Measurements from ENCODE around the gene MANEAL. TPM values are rescaled to one million over a fixed set of nuclear protein-coding genes. Genes with fewer than 3 reads are reported as not detected.
"Not testable (repeated sequence)": the region's sequence is repeated elsewhere in the genome, so short reads cannot be mapped to it uniquely, and the experiment has no call there.

MANEAL gene
- total RNA-seq, 2 donors from 2014 or later: 0.99 to 6.2 TPM

GRCh38 chr1:37764888-37765441 lies 28.7 kb upstream of the MANEAL start, which contains the start of gene EPHA10:
EPHA10 (minus strand) TSS chr1:37765120; CDS start chr1:37765066, 54 bp downstream.
- peaks cover 4% of the 10 kb centered on the region for H3K4me1 ChIP-seq
- H3K27me3 ChIP-seq: peaks cover 0 to 32% of the 10 kb centered on the region in 2 donors
- intact Hi-C loops (cut with DNase I): no loop called here
- H3K4me3 ChIP-seq: no peak within 1 kb of the TSS
- TF ChIP-seq POLR2A (IDR thresholded peaks at IDR 0.05) (no peak), CTCF (IDR thresholded peaks at IDR 0.05) (no peak)
- DNase-seq (no peak), ATAC-seq (no peak)
- 3 to 8% methylated on average over 17 to 33 of the region's 33 CpGs for WGBS, 2 donors
- no peak within 1 kb of the TSS for H3K27ac ChIP-seq
- H3K36me3 ChIP-seq (replicated peaks in 1 of 2; ENCODE audit: insufficient read depth in 1 of 2, low read depth in 2 of 2): no peaks in the 10 kb centered on the region
- no peaks in the 10 kb centered on the region for H3K9me3 ChIP-seq

GRCh38 chr1:37765916-37766664 lies 27.6 kb upstream of the MANEAL start:
- Histone ChIP-seq H3K36me3 (replicated peaks in 1 of 2; ENCODE audit: insufficient read depth in 1 of 2, low read depth in 2 of 2) (no peaks in the 10 kb centered on the region), H3K27me3 (peaks cover 0 to 32% of the 10 kb centered on the region in 2 donors), H3K4me1 (peaks cover 4% of the 10 kb centered on the region), H3K4me3 (no peak overlapping the region), H3K27ac (no peak overlapping the region), H3K9me3 (no peaks in the 10 kb centered on the region)
- intact Hi-C loops (cut with DNase I): no loop called here
- TF ChIP-seq POLR2A (IDR thresholded peaks at IDR 0.05) (no peak), CTCF (IDR thresholded peaks at IDR 0.05) (no peak)
- 7 to 12% methylated on average over 11 to 27 of the region's 27 CpGs for WGBS, 2 donors
- no peak for DNase-seq
- ATAC-seq: no peak

GRCh38 chr1:37767488-37767887 lies 26.2 kb upstream of the MANEAL start:
- 19 to 23% methylated on average over 2 of the region's 2 CpGs for WGBS, 2 donors
- TF ChIP-seq CTCF (IDR thresholded peaks at IDR 0.05) (no peak), POLR2A (IDR thresholded peaks at IDR 0.05) (no peak)
- Histone ChIP-seq H3K9me3 (no peaks in the 10 kb centered on the region), H3K27ac (no peak overlapping the region), H3K4me1 (peaks cover 4% of the 10 kb centered on the region), H3K36me3 (replicated peaks in 1 of 2; ENCODE audit: insufficient read depth in 1 of 2, low read depth in 2 of 2) (no peaks in the 10 kb centered on the region), H3K4me3 (no peak overlapping the region), H3K27me3 (peaks cover 0 to 32% of the 10 kb centered on the region in 2 donors)
- intact Hi-C loops (cut with DNase I): no loop called here
- ATAC-seq: no peak
- DNase-seq: no peak

- H3K9me3 ChIP-seq; H3K27ac ChIP-seq; ATAC-seq; H3K36me3 ChIP-seq (replicated peaks in 1 of 2; ENCODE audit: insufficient read depth in 1 of 2, low read depth in 2 of 2); H3K4me3 ChIP-seq; H3K4me1 ChIP-seq; DNase-seq; intact Hi-C loops (cut with DNase I): not testable (repeated sequence)
- H3K27me3 ChIP-seq: peaks cover 0 to 10% of the 10 kb centered on the region in 2 donors
Measured at GRCh38 chr1:37771440-37771839, 22.2 kb upstream of the MANEAL start.

- H3K9me3 ChIP-seq: no peaks in the 10 kb centered on the region
- H3K4me1 ChIP-seq: no peaks in the 10 kb centered on the region
- no peaks in the 10 kb centered on the region for H3K36me3 ChIP-seq (replicated peaks in 1 of 2; ENCODE audit: insufficient read depth in 1 of 2, low read depth in 2 of 2)
- H3K4me3 ChIP-seq: no peak overlapping the region
- 44 to 48% methylated on average over 4 of the region's 4 CpGs for WGBS, 2 donors
- DNase-seq (no peak), ATAC-seq (no peak)
- intact Hi-C loops (cut with DNase I): no loop called here
- no peak for TF ChIP-seq CTCF (IDR thresholded peaks at IDR 0.05)
- no peak for TF ChIP-seq POLR2A (IDR thresholded peaks at IDR 0.05)
- H3K27ac ChIP-seq: no peak overlapping the region
- H3K27me3 ChIP-seq: no peaks in the 10 kb centered on the region
Measured at GRCh38 chr1:37776946-37777516, 16.6 kb upstream of the MANEAL start.
